Measurements from ENCODE around the gene POU4F3.

POU4F3 gene

GRCh38 chr5:146378986-146379385 lies 40.3 kb downstream of the POU4F3 start:
- in situ Hi-C loops (cut with HindIII; ENCODE audit: low sequenced_read_pairs) = no loop called here
- H3K4me3 ChIP-seq (ENCODE audit: low read depth, low read length) = no peak overlapping the region
- TF ChIP-seq CTCF (IDR thresholded peaks at IDR 0.05; ENCODE audit: low read depth, low read length) = no peak
- no peak for DNase-seq (ENCODE audit: low read depth, low spot score)

- no peak for TF ChIP-seq CTCF (IDR thresholded peaks at IDR 0.05; ENCODE audit: low read depth, low read length)
- in situ Hi-C loops (cut with HindIII; ENCODE audit: low sequenced_read_pairs) = no loop called here
- no peak for DNase-seq (ENCODE audit: low read depth, low spot score)
Observed at GRCh38 chr5:146380714-146381113, 42.1 kb downstream of the POU4F3 start.

GRCh38 chr5:146388386-146388785 lies 49.7 kb downstream of the POU4F3 start:
- DNase-seq (ENCODE audit: low read depth, low spot score) = peak; percentile 54
- in situ Hi-C loops (cut with HindIII; ENCODE audit: low sequenced_read_pairs) = no loop called here
- TF ChIP-seq CTCF (IDR thresholded peaks at IDR 0.05; ENCODE audit: low read depth, low read length) = no peak
- H3K4me3 ChIP-seq (ENCODE audit: low read depth, low read length) = no peak overlapping the region

More at GRCh38 chr5:146380714-146381113, 42.1 kb downstream of the POU4F3 start:
- no peak overlapping the region for H3K4me3 ChIP-seq (ENCODE audit: low read depth, low read length)

GRCh38 chr5:146390469-146390868 lies 51.8 kb downstream of the POU4F3 start:
- no peak overlapping the region for H3K4me3 ChIP-seq (ENCODE audit: low read depth, low read length)
- no peak for DNase-seq (ENCODE audit: low read depth, low spot score)
- in situ Hi-C loops (cut with HindIII; ENCODE audit: low sequenced_read_pairs) = no loop called here
- peak; percentile 16 for TF ChIP-seq CTCF (IDR thresholded peaks at IDR 0.05; ENCODE audit: low read depth, low read length)

Data from astrocyte of the spinal cord (primary cell).